ENCODE measurements around the gene RPL31. TPM values are rescaled to one million over a fixed set of nuclear protein-coding genes. Genes with fewer than 3 reads are reported as not detected.

Gene RPL31
- total RNA-seq, 1 donor from 2014 or later, result 1,129 TPM

DNA sequence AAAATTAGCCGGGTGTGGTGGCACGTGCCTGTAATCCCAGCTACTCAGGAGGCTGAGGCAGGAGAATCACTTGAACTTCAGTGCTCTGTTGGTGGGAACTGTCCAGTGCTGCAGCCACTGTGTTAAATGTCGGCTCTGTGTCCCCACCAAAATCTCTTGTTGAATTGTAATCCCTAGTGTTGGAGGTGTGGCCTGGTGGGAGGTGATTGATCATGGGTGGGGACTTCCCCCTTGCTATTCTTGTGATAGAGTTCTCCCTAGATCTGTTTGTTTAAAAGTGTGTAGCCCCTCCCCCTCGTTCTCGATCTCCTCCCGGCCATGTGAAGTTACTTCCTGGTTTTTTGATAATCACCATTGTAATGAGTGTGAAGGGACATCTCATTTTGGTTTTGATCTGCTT, 9.8 kb upstream of the RPL31 start:
- TF ChIP-seq CTCF (IDR thresholded peaks at IDR 0.05; ENCODE audit: insufficient read depth, low read depth, low read length), result no peak
- no peak for TF ChIP-seq EZH2 (IDR thresholded peaks at IDR 0.05; ENCODE audit: insufficient read depth, low read length)
- Histone ChIP-seq H2AFZ (ENCODE audit: low read depth, low read length) (no peak overlapping the region), H3K79me2 (ENCODE audit: insufficient read depth, low read length) (no peaks in the 10 kb centered on the region), H3K27ac (ENCODE audit: low read depth, low read length) (no peak overlapping the region), H3K36me3 (ENCODE audit: insufficient read depth, low read length) (no peaks in the 10 kb centered on the region), H3K4me2 (ENCODE audit: low read length) (no peak overlapping the region), H3K27me3 (ENCODE audit: insufficient read depth, low read length) (no peaks in the 10 kb centered on the region), H3K4me1 (ENCODE audit: insufficient read depth, low read length) (no peaks in the 10 kb centered on the region), H4K20me1 (ENCODE audit: insufficient read depth, low read length) (no peaks in the 10 kb centered on the region), H3K4me3 (ENCODE audit: insufficient read depth, low read depth, low read length) (no peak overlapping the region), H3K9ac (ENCODE audit: low read length) (no peak overlapping the region), H3K9me3 (ENCODE audit: insufficient read depth, low read depth, low read length) (no peaks in the 10 kb centered on the region)
- no peak overlapping the region for H3K4me3 Mint-ChIP-seq (ENCODE audit: unreplicated experiment)
- no peak overlapping the region for H3K27ac Mint-ChIP-seq (ENCODE audit: unreplicated experiment)
- peaks cover 6% of the 10 kb centered on the region for H3K4me1 Mint-ChIP-seq (ENCODE audit: low read depth, unreplicated experiment)
- FAIRE-seq, result no peak
- H3K27me3 Mint-ChIP-seq (ENCODE audit: low read depth, unreplicated experiment), result no peaks in the 10 kb centered on the region
- no peak for DNase-seq (ENCODE audit: low read depth)
- H3K9me3 Mint-ChIP-seq (ENCODE audit: unreplicated experiment), result no peaks in the 10 kb centered on the region
- peaks cover 11% of the 10 kb centered on the region for H3K36me3 Mint-ChIP-seq (ENCODE audit: low read depth, unreplicated experiment)

- H3K36me3 Mint-ChIP-seq (ENCODE audit: low read depth, unreplicated experiment), result peaks cover 11% of the 10 kb centered on the region
- Histone ChIP-seq H3K4me2 (ENCODE audit: low read length) (no peak overlapping the region), H3K9me3 (ENCODE audit: insufficient read depth, low read depth, low read length) (no peaks in the 10 kb centered on the region), H3K27me3 (ENCODE audit: insufficient read depth, low read length) (no peaks in the 10 kb centered on the region), H3K36me3 (ENCODE audit: insufficient read depth, low read length) (no peaks in the 10 kb centered on the region), H4K20me1 (ENCODE audit: insufficient read depth, low read length) (no peaks in the 10 kb centered on the region), H3K4me1 (ENCODE audit: insufficient read depth, low read length) (no peaks in the 10 kb centered on the region), H3K27ac (ENCODE audit: low read depth, low read length) (no peak overlapping the region), H3K9ac (ENCODE audit: low read length) (no peak overlapping the region), H2AFZ (ENCODE audit: low read depth, low read length) (no peak overlapping the region), H3K79me2 (ENCODE audit: insufficient read depth, low read length) (no peaks in the 10 kb centered on the region), H3K4me3 (ENCODE audit: insufficient read depth, low read depth, low read length) (no peak overlapping the region)
- TF ChIP-seq CTCF (IDR thresholded peaks at IDR 0.05; ENCODE audit: insufficient read depth, low read depth, low read length), result no peak
- TF ChIP-seq EZH2 (IDR thresholded peaks at IDR 0.05; ENCODE audit: insufficient read depth, low read length), result no peak
- H3K27me3 Mint-ChIP-seq (ENCODE audit: low read depth, unreplicated experiment), result no peaks in the 10 kb centered on the region
- no peak for FAIRE-seq
- DNase-seq (ENCODE audit: low read depth), result no peak
- no peak overlapping the region for H3K4me3 Mint-ChIP-seq (ENCODE audit: unreplicated experiment)
- peaks cover 5% of the 10 kb centered on the region for H3K4me1 Mint-ChIP-seq (ENCODE audit: low read depth, unreplicated experiment)
- H3K27ac Mint-ChIP-seq (ENCODE audit: unreplicated experiment), result no peak overlapping the region
- H3K9me3 Mint-ChIP-seq (ENCODE audit: unreplicated experiment), result no peaks in the 10 kb centered on the region
Observed at GRCh38 chr2:100993294-100993693, 8.8 kb upstream of the RPL31 start.

GRCh38 chr2:100995309-100996075, 6.6 kb upstream of the RPL31 start:
- Histone ChIP-seq H3K4me2 (ENCODE audit: low read length) (no peak overlapping the region), H2AFZ (ENCODE audit: low read depth, low read length) (no peak overlapping the region), H3K4me3 (ENCODE audit: insufficient read depth, low read depth, low read length) (no peak overlapping the region), H3K9me3 (ENCODE audit: insufficient read depth, low read depth, low read length) (no peaks in the 10 kb centered on the region), H3K36me3 (ENCODE audit: insufficient read depth, low read length) (no peaks in the 10 kb centered on the region), H4K20me1 (ENCODE audit: insufficient read depth, low read length) (no peaks in the 10 kb centered on the region), H3K79me2 (ENCODE audit: insufficient read depth, low read length) (no peaks in the 10 kb centered on the region), H3K9ac (ENCODE audit: low read length) (no peak overlapping the region), H3K27ac (ENCODE audit: low read depth, low read length) (no peak overlapping the region), H3K27me3 (ENCODE audit: insufficient read depth, low read length) (no peaks in the 10 kb centered on the region), H3K4me1 (ENCODE audit: insufficient read depth, low read length) (no peaks in the 10 kb centered on the region)
- Mint-ChIP-seq H3K27me3 (ENCODE audit: low read depth, unreplicated experiment) (no peaks in the 10 kb centered on the region), H3K4me1 (ENCODE audit: low read depth, unreplicated experiment) (no peaks in the 10 kb centered on the region), H3K36me3 (ENCODE audit: low read depth, unreplicated experiment) (peaks cover 4% of the 10 kb centered on the region), H3K4me3 (ENCODE audit: unreplicated experiment) (no peak overlapping the region), H3K9me3 (ENCODE audit: unreplicated experiment) (no peaks in the 10 kb centered on the region), H3K27ac (ENCODE audit: unreplicated experiment) (no peak overlapping the region)
- DNase-seq (ENCODE audit: low read depth) (no peak), FAIRE-seq (no peak)
- TF ChIP-seq EZH2 (IDR thresholded peaks at IDR 0.05; ENCODE audit: insufficient read depth, low read length), result no peak
- no peak for TF ChIP-seq CTCF (IDR thresholded peaks at IDR 0.05; ENCODE audit: insufficient read depth, low read depth, low read length)
